WERI-Rb-1 (cell line): ENCODE measurements around the gene S100B.

Experiments
- DNase-seq: peaks from one replicate; pipeline ENCODE4 v3.0.0-alpha.2; 2020
- H3K27ac ChIP-seq: fragments of 250-450 bp; sonication (Bioruptor Pico); 2 replicates; pipeline ENCODE4 v1.5.1; 2020; ENCODE audit warnings: mild to moderate bottlenecking, moderate library complexity
- H3K27me3 ChIP-seq: fragments of 250-450 bp; sonication (Bioruptor Pico); 2 replicates; pipeline ENCODE4 v1.5.1; 2021; ENCODE audit warnings: mild to moderate bottlenecking, low read depth, moderate library complexity; ENCODE audit not compliant: insufficient read depth, severe bottlenecking
- H3K36me3 ChIP-seq: fragments of 250-450 bp; sonication (Bioruptor Pico); 2 replicates; pipeline ENCODE4 v1.5.1; 2020; ENCODE audit warnings: mild to moderate bottlenecking, moderate library complexity
- H3K4me3 ChIP-seq: 2 replicates; pipeline ENCODE4 v1.5.1; 2011; ENCODE audit warnings: low read depth, mild to moderate bottlenecking, control low read depth, low read length
- H3K9me3 ChIP-seq: fragments of 250-450 bp; sonication (Bioruptor Pico); 2 replicates; pipeline ENCODE4 v1.5.1; 2021; ENCODE audit warnings: mild to moderate bottlenecking, moderate library complexity; ENCODE audit not compliant: severe bottlenecking
- CTCF ChIP-seq: IDR thresholded peaks from 2 replicates; pipeline ENCODE4 v1.5.1; 2011; ENCODE audit warnings: low read depth, mild to moderate bottlenecking, control low read depth, inconsistent platforms, low read length

The S100B gene

GRCh38 chr21:46597896-46598343 lies 7.0 kb downstream of the S100B start:
- H3K36me3 ChIP-seq: no peaks in the 10 kb centered on the region
- no peak for DNase-seq
- H3K27me3 ChIP-seq: no peaks in the 10 kb centered on the region
- peaks cover 30% of the 10 kb centered on the region for H3K9me3 ChIP-seq
- H3K27ac ChIP-seq: no peak overlapping the region
- no peak for TF ChIP-seq CTCF
- H3K4me3 ChIP-seq: no peak overlapping the region

- Histone ChIP-seq H3K36me3 (no peaks in the 10 kb centered on the region), H3K9me3 (peaks cover 39% of the 10 kb centered on the region), H3K27me3 (peaks cover 1% of the 10 kb centered on the region), H3K27ac (no peak overlapping the region), H3K4me3 (no peak overlapping the region)
- TF ChIP-seq CTCF: no peak
- no peak for DNase-seq
Measured at GRCh38 chr21:46597031-46597430, 7.9 kb downstream of the S100B start.

GRCh38 chr21:46596201-46596600 lies 8.7 kb downstream of the S100B start:
- Histone ChIP-seq H3K9me3 (peaks cover 45% of the 10 kb centered on the region), H3K27ac (no peak overlapping the region), H3K27me3 (peaks cover 7% of the 10 kb centered on the region), H3K4me3 (no peak overlapping the region), H3K36me3 (no peaks in the 10 kb centered on the region)
- no peak for DNase-seq
- TF ChIP-seq CTCF: no peak

GRCh38 chr21:46594276-46594675 lies 10.6 kb downstream of the S100B start:
- H3K4me3 ChIP-seq: no peak overlapping the region

GRCh38 chr21:46585191-46585953 lies 19.5 kb downstream of the S100B start:
- Histone ChIP-seq H3K9me3 (peaks cover 36% of the 10 kb centered on the region), H3K36me3 (peaks cover 5% of the 10 kb centered on the region; the same call in 1 of the 2 replicates), H3K27ac (no peak overlapping the region), H3K27me3 (no peaks in the 10 kb centered on the region), H3K4me3 (no peak overlapping the region)
- no peak for DNase-seq
- TF ChIP-seq CTCF: no peak

More at GRCh38 chr21:46594276-46594675, 10.6 kb downstream of the S100B start:
- no peak for TF ChIP-seq CTCF
- Histone ChIP-seq H3K36me3 (no peaks in the 10 kb centered on the region), H3K27ac (no peak overlapping the region), H3K27me3 (peaks cover 10% of the 10 kb centered on the region), H3K9me3 (peaks cover 57% of the 10 kb centered on the region)
- no peak for DNase-seq
